Mesenchymal stem cell (in vitro differentiated cells and primary cell): ENCODE results near the gene GNG12.

ENCODE experiments used
- DNase-seq: peaks from one replicate; pipeline ENCODE4 v3.0.0-alpha.2; 2013
- H2AFZ ChIP-seq: one replicate; pipeline ENCODE4 v1.6.1; 2013; ENCODE audit warnings: low read depth, mild to moderate bottlenecking, control low read depth, inconsistent platforms, low read length, moderate library complexity
- H2AK5ac ChIP-seq: 2 replicates; pipeline ENCODE4 v1.6.1; 2013; ENCODE audit warnings: low read length, moderate library complexity, mild to moderate bottlenecking, inconsistent platforms; ENCODE audit not compliant: severe bottlenecking
- H2BK120ac ChIP-seq: one replicate; pipeline ENCODE4 v1.6.1; 2013; ENCODE audit warnings: low read depth, mild to moderate bottlenecking, inconsistent platforms, low read length, moderate library complexity
- H2BK12ac ChIP-seq, 2 experiments: one replicate each; pipeline ENCODE4 v1.6.1; 2013; ENCODE audit warnings: inconsistent platforms in 2 of 2, low read length in 2 of 2, mild to moderate bottlenecking in 2 of 2, moderate library complexity in 2 of 2, control low read depth in 1 of 2
- H2BK15ac ChIP-seq: one replicate; pipeline ENCODE4 v1.6.1; 2013; ENCODE audit warnings: mild to moderate bottlenecking, low read depth, inconsistent platforms; ENCODE audit not compliant: poor library complexity, severe bottlenecking
- H2BK5ac ChIP-seq: 2 replicates; pipeline ENCODE4 v1.6.1; 2013; ENCODE audit warnings: low read depth, mild to moderate bottlenecking, low read length, control low read depth, inconsistent platforms; ENCODE audit not compliant: poor library complexity, severe bottlenecking
- H3K14ac ChIP-seq, 2 experiments: one replicate each; pipeline ENCODE4 v1.6.1; 2013; ENCODE audit warnings: inconsistent platforms in 2 of 2, low read length in 2 of 2, control low read depth in 1 of 2, mild to moderate bottlenecking in 1 of 2, moderate library complexity in 1 of 2
- H3K18ac ChIP-seq, 2 experiments: one replicate each; pipeline ENCODE4 v1.6.1; 2013; ENCODE audit warnings: inconsistent platforms in 2 of 2, low read length in 2 of 2, control low read depth in 1 of 2, low read depth in 1 of 2, mild to moderate bottlenecking in 1 of 2
- H3K23ac ChIP-seq, 2 experiments: one replicate each; pipeline ENCODE4 v1.6.1; 2013; ENCODE audit warnings: inconsistent platforms in 2 of 2, low read length in 2 of 2, mild to moderate bottlenecking in 2 of 2, moderate library complexity in 2 of 2, control low read depth in 1 of 2
- H3K27ac ChIP-seq: 2 replicates; pipeline ENCODE4 v1.5.1; 2013; ENCODE audit warnings: mild to moderate bottlenecking, moderate library complexity, low read length, control low read depth, inconsistent platforms; ENCODE audit not compliant: poor library complexity, severe bottlenecking
- H3K27me3 ChIP-seq, 2 experiments: 2 replicates each; pipeline versions ENCODE4 v1.6.1 to v1.7.0; 2013; ENCODE audit warnings: low read length in 2 of 2, mild to moderate bottlenecking in 2 of 2, moderate library complexity in 2 of 2, control low read depth in 1 of 2, inconsistent platforms in 1 of 2; ENCODE audit not compliant: control insufficient read depth in 1 of 2, insufficient read depth in 1 of 2
- H3K36me3 ChIP-seq, 2 experiments: 2 replicates each; pipeline versions ENCODE4 v1.6.1 to v1.7.0; 2013; ENCODE audit warnings: low read length in 2 of 2, control low read depth in 1 of 2, inconsistent platforms in 1 of 2, low read depth in 1 of 2, mild to moderate bottlenecking in 1 of 2; ENCODE audit not compliant: insufficient read depth in 2 of 2, control insufficient read depth in 1 of 2
- H3K4ac ChIP-seq, 2 experiments: one replicate each; pipeline ENCODE4 v1.6.1; 2013; ENCODE audit warnings: inconsistent platforms in 2 of 2, low read length in 2 of 2, mild to moderate bottlenecking in 2 of 2, moderate library complexity in 2 of 2, control low read depth in 1 of 2, low read depth in 1 of 2
- H3K4me1 ChIP-seq: 2 replicates; pipeline ENCODE4 v1.6.1; 2013; ENCODE audit warnings: low read depth, low read length, control low read depth; ENCODE audit not compliant: control insufficient read depth, insufficient read depth
- H3K4me2 ChIP-seq: 2 replicates; pipeline ENCODE4 v1.6.1; 2013; ENCODE audit warnings: low read length, mild to moderate bottlenecking, inconsistent platforms; ENCODE audit not compliant: poor library complexity, severe bottlenecking
- H3K4me3 ChIP-seq, 2 experiments: 2 replicates each; pipeline versions ENCODE4 v1.5.1 to v1.7.0; 2013; ENCODE audit warnings: low read length in 2 of 2, mild to moderate bottlenecking in 2 of 2, control low read depth in 1 of 2, low read depth in 1 of 2; ENCODE audit not compliant: insufficient read depth in 1 of 2
- H3K79me1 ChIP-seq: replicated peaks from 2 replicates; pipeline ENCODE4 v1.6.1; 2013; ENCODE audit warnings: mild to moderate bottlenecking, control low read depth, low read length, inconsistent platforms; ENCODE audit not compliant: poor library complexity, severe bottlenecking
- H3K9ac ChIP-seq: 2 replicates; pipeline ENCODE4 v1.7.0; 2013; ENCODE audit warnings: mild to moderate bottlenecking, low read length, moderate library complexity
- H3K9me3 ChIP-seq: 2 replicates; pipeline ENCODE4 v1.7.0; 2013; ENCODE audit warnings: mild to moderate bottlenecking, low read length; ENCODE audit not compliant: control insufficient read depth
- H4K8ac ChIP-seq: one replicate; pipeline ENCODE4 v1.6.1; 2013; ENCODE audit warnings: inconsistent platforms, mild to moderate bottlenecking, low read length, moderate library complexity
- H4K91ac ChIP-seq: one replicate; pipeline ENCODE4 v1.6.1; 2013; ENCODE audit warnings: mild to moderate bottlenecking, low read length, inconsistent platforms
- WGBS: methylation state at CpG from one replicate; pipeline ENCODE4 v1.1.7; 2013; ENCODE audit warnings: mixed read lengths; 5-methylcytosine and 5-hydroxymethylcytosine counted together

Gene GNG12

DNA sequence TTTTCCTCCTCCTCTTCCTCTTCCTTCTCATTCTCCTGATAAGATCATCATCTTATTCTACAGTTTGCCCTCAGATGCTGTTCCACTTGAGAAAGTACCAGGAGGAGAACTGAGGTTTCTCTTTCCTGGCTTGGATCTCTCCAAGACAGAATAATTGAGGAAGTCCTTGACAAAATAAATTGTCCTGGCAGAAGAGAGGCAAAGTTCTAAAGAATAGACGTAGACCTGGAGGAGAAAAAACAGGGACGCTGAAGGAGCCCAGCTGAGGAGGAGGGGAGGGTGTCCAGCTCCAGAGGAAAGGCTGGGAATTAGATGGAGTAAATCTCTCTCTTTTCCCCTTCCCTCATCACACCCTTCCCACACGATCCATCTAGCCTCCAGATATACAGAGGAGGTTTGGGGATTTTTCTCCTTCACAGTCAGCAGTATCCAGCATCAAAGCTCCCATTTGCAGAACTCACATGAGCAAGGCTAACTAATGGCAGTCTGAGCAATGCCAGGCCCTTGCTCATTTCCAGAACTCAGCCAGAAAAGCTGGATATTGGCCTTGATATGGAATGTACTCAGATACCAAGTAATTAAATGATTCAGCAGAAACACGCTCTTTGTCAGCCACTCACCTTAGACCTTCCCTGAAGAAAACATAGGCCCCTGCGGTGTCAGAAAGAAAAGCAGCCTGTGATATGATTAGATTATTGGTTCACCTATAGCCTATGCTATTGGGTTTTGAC lies 5.1 kb upstream of the GNG12 start:
- Histone ChIP-seq H2BK12ac (no peak overlapping the region), H2BK5ac (no peak overlapping the region), H4K91ac (no peak overlapping the region), H2BK120ac (no peak overlapping the region), H2AFZ (no peak overlapping the region), H3K36me3 (no peaks in the 10 kb centered on the region), H3K27ac (no peak overlapping the region), H3K9me3 (no peaks in the 10 kb centered on the region), H3K27me3 (no peaks in the 10 kb centered on the region), H3K4me2 (no peak overlapping the region), H3K18ac (peak overlapping the region in 1 of 2 experiments; percentile 9), H3K9ac (peak overlapping the region; percentile 6), H2BK15ac (no peak overlapping the region), H4K8ac (no peak overlapping the region), H3K4me1 (peaks cover 12% of the 10 kb centered on the region), H2AK5ac (peak overlapping the region; percentile 73), H3K23ac (no peak overlapping the region), H3K14ac (no peak overlapping the region), H3K79me1 (peaks cover 4% of the 10 kb centered on the region), H3K4ac (no peak overlapping the region), H3K4me3 (no peak overlapping the region)
- DNase-seq, result no peak
- WGBS, result 70% methylated on average over 1 of the region's 5 CpGs

DNA sequence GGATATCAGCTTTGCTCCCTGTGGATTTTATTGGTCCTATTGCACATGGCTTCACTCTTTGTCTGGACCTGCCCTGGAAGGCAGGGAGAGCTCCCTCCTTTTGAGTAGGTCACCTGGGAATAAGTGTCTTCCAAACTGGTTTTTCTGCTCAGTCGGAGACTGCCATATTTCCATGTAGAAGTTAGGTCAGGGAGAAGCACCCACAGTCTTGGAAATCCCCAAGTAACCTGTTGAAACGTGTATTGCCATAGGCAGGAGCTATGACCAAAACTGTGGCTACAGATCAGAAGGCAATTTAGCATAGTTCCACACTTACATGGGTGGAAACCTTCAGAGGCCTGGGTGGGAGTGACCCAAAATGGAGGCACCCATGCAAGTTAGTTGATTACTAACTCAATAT lies 3.5 kb upstream of the GNG12 start:
- H3K9ac ChIP-seq, result no peak overlapping the region
- no peaks in the 10 kb centered on the region for H3K9me3 ChIP-seq
- 91% methylated on average over 2 of the region's 2 CpGs for WGBS
- H3K4me3 ChIP-seq, result no peak overlapping the region
- no peak overlapping the region for H3K14ac ChIP-seq
- no peak overlapping the region for H2BK120ac ChIP-seq
- no peak overlapping the region for H2BK5ac ChIP-seq
- no peak for DNase-seq
- H3K27me3 ChIP-seq, result no peaks in the 10 kb centered on the region
- no peak overlapping the region for H2BK12ac ChIP-seq
- H2AFZ ChIP-seq, result no peak overlapping the region
- H2AK5ac ChIP-seq, result peak overlapping the region; percentile 39
- no peaks in the 10 kb centered on the region for H3K36me3 ChIP-seq
- no peak overlapping the region for H3K4ac ChIP-seq
- H3K23ac ChIP-seq, result no peak overlapping the region
- no peak overlapping the region for H2BK15ac ChIP-seq
- H3K4me2 ChIP-seq, result no peak overlapping the region
- no peak overlapping the region for H4K91ac ChIP-seq
- H3K79me1 ChIP-seq, result peaks cover 4% of the 10 kb centered on the region
- H4K8ac ChIP-seq, result no peak overlapping the region
- H3K18ac ChIP-seq, result no peak overlapping the region
- H3K4me1 ChIP-seq, result peaks cover 12% of the 10 kb centered on the region
- H3K27ac ChIP-seq, result no peak overlapping the region

GRCh38 chr1:67835663-67836452 lies 2.6 kb upstream of the GNG12 start:
- peaks cover 4% of the 10 kb centered on the region for H3K79me1 ChIP-seq
- no peaks in the 10 kb centered on the region for H3K9me3 ChIP-seq
- peak overlapping the region in 1 of 2 experiments; percentile 69 for H2BK12ac ChIP-seq
- no peak overlapping the region for H4K91ac ChIP-seq
- H2AFZ ChIP-seq, result no peak overlapping the region
- H3K27me3 ChIP-seq, result no peaks in the 10 kb centered on the region
- H2AK5ac ChIP-seq, result no peak overlapping the region
- H3K4ac ChIP-seq, result no peak overlapping the region
- H3K27ac ChIP-seq, result no peak overlapping the region
- H3K4me1 ChIP-seq, result peaks cover 12% of the 10 kb centered on the region
- no peak for DNase-seq
- H3K23ac ChIP-seq, result no peak overlapping the region
- H3K36me3 ChIP-seq, result no peaks in the 10 kb centered on the region
- H3K4me2 ChIP-seq, result no peak overlapping the region
- peak overlapping the region in 1 of 2 experiments; percentile 37 for H3K18ac ChIP-seq
- H4K8ac ChIP-seq, result no peak overlapping the region
- WGBS, result 65% methylated on average over 3 of the region's 3 CpGs
- no peak overlapping the region for H3K4me3 ChIP-seq
- H3K14ac ChIP-seq, result no peak overlapping the region
- H2BK120ac ChIP-seq, result no peak overlapping the region
- no peak overlapping the region for H3K9ac ChIP-seq
- no peak overlapping the region for H2BK15ac ChIP-seq
- H2BK5ac ChIP-seq, result no peak overlapping the region

DNA sequence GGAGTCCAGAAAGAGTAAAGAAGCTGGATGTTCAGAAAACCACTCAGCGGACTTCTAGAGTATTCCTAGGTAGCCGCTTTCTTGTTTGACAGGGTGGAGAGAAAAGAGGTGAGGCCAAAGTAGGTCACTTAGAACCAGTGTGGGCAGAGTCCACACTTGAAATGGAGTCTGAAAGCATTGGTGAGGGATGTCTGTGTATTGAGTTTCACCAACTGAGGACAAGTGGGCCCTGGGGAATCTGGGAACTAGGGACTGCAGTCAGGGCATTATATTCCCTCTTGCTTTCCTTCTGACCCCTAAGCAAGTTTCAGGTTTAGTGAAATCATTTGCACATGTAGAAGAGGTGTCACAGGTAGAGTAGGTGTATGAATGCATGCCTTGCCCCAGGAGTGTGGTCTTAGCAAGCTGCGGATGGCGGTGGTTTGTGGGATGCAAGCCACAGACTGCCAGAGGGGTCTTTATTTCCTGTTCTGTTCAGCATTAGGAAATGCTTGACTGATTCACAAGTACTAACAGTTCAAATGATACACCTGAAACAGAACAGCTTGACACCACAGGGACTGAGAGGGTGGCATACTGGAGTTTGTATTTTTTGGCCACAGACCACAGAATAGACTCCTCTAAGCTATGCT lies 1.1 kb upstream of the GNG12 start:
- no peak overlapping the region for H2BK15ac ChIP-seq
- no peak for DNase-seq
- no peak overlapping the region for H3K27ac ChIP-seq
- H3K4me3 ChIP-seq, result peak overlapping the region in 1 of 2 experiments; percentile 84
- no peak overlapping the region for H3K23ac ChIP-seq
- peak overlapping the region; percentile 99 for H3K9ac ChIP-seq
- H4K8ac ChIP-seq, result no peak overlapping the region
- H2AK5ac ChIP-seq, result no peak overlapping the region
- H3K4me2 ChIP-seq, result no peak overlapping the region
- H3K18ac ChIP-seq, result no peak overlapping the region
- H3K14ac ChIP-seq, result no peak overlapping the region
- no peaks in the 10 kb centered on the region for H3K9me3 ChIP-seq
- peaks cover 13% of the 10 kb centered on the region for H3K4me1 ChIP-seq
- 89% methylated on average over 2 of the region's 4 CpGs for WGBS
- H3K27me3 ChIP-seq, result no peaks in the 10 kb centered on the region
- H4K91ac ChIP-seq, result no peak overlapping the region
- H3K4ac ChIP-seq, result no peak overlapping the region
- no peak overlapping the region for H2AFZ ChIP-seq
- no peak overlapping the region for H2BK120ac ChIP-seq
- H3K79me1 ChIP-seq, result peaks cover 4% of the 10 kb centered on the region
- H2BK12ac ChIP-seq, result no peak overlapping the region
- peaks cover 0 to 4% of the 10 kb centered on the region in 2 experiments for H3K36me3 ChIP-seq
- no peak overlapping the region for H2BK5ac ChIP-seq
